B cell (primary cell): ENCODE measurements around the gene SPEN. TPM values are rescaled to one million over a fixed set of nuclear protein-coding genes. Genes with fewer than 3 reads are reported as not detected.

ENCODE experiments used
- ATAC-seq: fragments of 200-7000 bp; cut with Tn5 transposase; one replicate; pipeline ENCODE4 v1.10.0; 2021; ENCODE audit warnings: low read depth, mild to moderate bottlenecking, moderate number of reproducible peaks, moderate library complexity
- CTCF ChIA-PET: fragments of 350-600 bp; sonication (Branson Sonifier 250); formaldehyde crosslinking; loops from one replicate; lab custom pipeline; 2021; ENCODE audit warnings: antibody characterized with exemption, inconsistent platforms; lab: Charles Lee
- POLR2A ChIA-PET: fragments of 350-600 bp; sonication (Branson Sonifier 250); formaldehyde crosslinking; loops from one replicate; lab custom pipeline; 2021; ENCODE audit warnings: antibody characterized with exemption; lab: Charles Lee
- DNase-seq: peaks from one replicate; pipeline ENCODE4 v3.0.0; 2013
- H2AFZ ChIP-seq: 2 replicates; pipeline ENCODE4 v1.6.1; 2012; ENCODE audit warnings: mild to moderate bottlenecking, low read depth, low read length; ENCODE audit not compliant: insufficient read depth, poor library complexity, severe bottlenecking
- H3K27ac ChIP-seq, 2 donors: 1 replicate in 1 of 2; 2 replicates in 1 of 2; pipeline ENCODE4 v1.5.1; 2012 to 2013; ENCODE audit warnings: low read length in 2 of 2, mild to moderate bottlenecking in 2 of 2, moderate library complexity in 1 of 2
- H3K27me3 ChIP-seq, 4 experiments: fragments of 200-600 bp in 1 of 4; sonication (generic) in 1 of 4; replicated peaks in 1 of 4; 1 replicate in 2 of 4; 2 replicates in 2 of 4; pipeline versions ENCODE4 v1.6.1 to v1.7.0; 2013 to 2016; ENCODE audit warnings: low read length in 3 of 4, mild to moderate bottlenecking in 2 of 4, mixed read lengths in 1 of 4, moderate library complexity in 1 of 4; ENCODE audit not compliant: insufficient read depth in 4 of 4, control insufficient read depth in 3 of 4; ENCODE audit errors: control extremely low read depth in 1 of 4
- H3K36me3 ChIP-seq, 2 experiments: replicated peaks in 1 of 2; 1 replicate in 1 of 2; 2 replicates in 1 of 2; pipeline versions ENCODE4 v1.6.1 to v1.7.1; 2013; ENCODE audit warnings: low read length in 1 of 2; ENCODE audit not compliant: insufficient read depth in 2 of 2, control insufficient read depth in 1 of 2; ENCODE audit errors: control extremely low read depth in 1 of 2, extremely low read depth in 1 of 2
- H3K4me1 ChIP-seq, 2 donors: fragments of 200-600 bp in 1 of 2; sonication (generic) in 1 of 2; 1 replicate in 1 of 2; 2 replicates in 1 of 2; pipeline versions ENCODE4 v1.5.1 to v1.6.1; 2013 to 2017; ENCODE audit warnings: low read length in 2 of 2; ENCODE audit not compliant: control insufficient read depth in 2 of 2, insufficient read depth in 2 of 2
- H3K4me2 ChIP-seq: replicated peaks from 2 replicates; pipeline ENCODE3; 2012; ENCODE audit warnings: mild to moderate bottlenecking, low read depth, low read length; ENCODE audit not compliant: poor library complexity, severe bottlenecking
- H3K4me3 ChIP-seq, 5 experiments: fragments of 200-600 bp in 1 of 5; sonication (generic) in 1 of 5; 1 replicate in 3 of 5; 2 replicates in 2 of 5; pipeline versions ENCODE4 v1.5.1 to v1.7.0; 2011 to 2016; ENCODE audit warnings: low read length in 4 of 5, mild to moderate bottlenecking in 4 of 5, low read depth in 2 of 5, control low read depth in 1 of 5, moderate library complexity in 1 of 5; ENCODE audit not compliant: insufficient read depth in 1 of 5; ENCODE audit errors: control extremely low read depth in 1 of 5, extremely low read depth in 1 of 5
- H3K79me2 ChIP-seq: fragments of 200-600 bp; sonication (generic); one replicate; pipeline ENCODE4 v1.6.0; 2016; ENCODE audit warnings: low read length; ENCODE audit not compliant: control insufficient read depth, insufficient read depth
- H3K9ac ChIP-seq: fragments of 200-600 bp; sonication (generic); 2 replicates; pipeline ENCODE4 v1.6.1; 2017; ENCODE audit warnings: mild to moderate bottlenecking, low read length, moderate library complexity
- H3K9me3 ChIP-seq, 3 donors: one replicate each; pipeline versions ENCODE4 v1.6.1 to v1.7.1; 2013; ENCODE audit warnings: low read length in 2 of 3; ENCODE audit not compliant: control insufficient read depth in 2 of 3, insufficient read depth in 1 of 3; ENCODE audit errors: control extremely low read depth in 1 of 3
- H4K20me1 ChIP-seq: 2 replicates; pipeline ENCODE4 v1.6.0; 2012; ENCODE audit warnings: mild to moderate bottlenecking, low read length; ENCODE audit not compliant: insufficient read depth, control insufficient read depth, poor library complexity, severe bottlenecking
- H3K27ac Mint-ChIP-seq: one replicate; pipeline ENCODE4 v1.8.0; 2021; ENCODE audit warnings: mixed read lengths
- H3K27me3 Mint-ChIP-seq: one replicate; pipeline ENCODE4 v1.8.0; 2021; ENCODE audit warnings: mixed read lengths
- H3K4me1 Mint-ChIP-seq: one replicate; pipeline ENCODE4 v1.8.0; 2021; ENCODE audit warnings: mixed read lengths
- H3K4me3 Mint-ChIP-seq: one replicate; pipeline ENCODE4 v1.8.0; 2021; ENCODE audit warnings: mixed read lengths
- H3K9me3 Mint-ChIP-seq: one replicate; pipeline ENCODE4 v1.8.0; 2022; ENCODE audit warnings: mixed read lengths; ENCODE audit not compliant: insufficient read depth
- EZH2 ChIP-seq: IDR thresholded peaks from 2 replicates; pipeline ENCODE4 v1.6.1; 2012; ENCODE audit warnings: borderline replicate concordance, low read depth, mild to moderate bottlenecking, moderate library complexity, low read length; ENCODE audit not compliant: insufficient read depth, poor library complexity, severe bottlenecking
- WGBS: methylation state at CpG from one replicate; pipeline ENCODE4 v1.1.5; 2013; ENCODE audit warnings: missing lambda C conversion rate; ENCODE audit not compliant: insufficient coverage; 5-methylcytosine and 5-hydroxymethylcytosine counted together
- intact Hi-C: fragments of 100-400 bp; cut with micrococcal nuclease; formaldehyde crosslinking; loops from one replicate; pipeline ENCODE4 v1.10.0; 2022
- polyA plus RNA-seq: library from polyadenylated mRNA; depleted of rRNA; stranded (reverse); fragments of >200 nt; gene quantifications from 2 replicates; pipeline ENCODE4 v1.2.3, GENCODE V29; 2012
- total RNA-seq, 2 donors: library from RNA; stranded (reverse); fragments of 120-200 nt in 1 of 2; gene quantifications; 1 replicate in 1 of 2; 2 replicates in 1 of 2; pipeline versions ENCODE4 v1.2.3 to v1.2.4, GENCODE V29; 2013 to 2022
- TF ChIP-seq, protein P1 (sequence below): fragments of 200-600 bp; IDR thresholded peaks from one replicate; pipeline ENCODE4 v1.8.0; 2022; ENCODE audit warnings: antibody characterized with exemption, mild to moderate bottlenecking

The SPEN gene
- total and polyA plus RNA-seq, 2 donors (not counting 1 experiment from before 2014, with no cell fraction given): 29.1 to 126 TPM

DNA sequence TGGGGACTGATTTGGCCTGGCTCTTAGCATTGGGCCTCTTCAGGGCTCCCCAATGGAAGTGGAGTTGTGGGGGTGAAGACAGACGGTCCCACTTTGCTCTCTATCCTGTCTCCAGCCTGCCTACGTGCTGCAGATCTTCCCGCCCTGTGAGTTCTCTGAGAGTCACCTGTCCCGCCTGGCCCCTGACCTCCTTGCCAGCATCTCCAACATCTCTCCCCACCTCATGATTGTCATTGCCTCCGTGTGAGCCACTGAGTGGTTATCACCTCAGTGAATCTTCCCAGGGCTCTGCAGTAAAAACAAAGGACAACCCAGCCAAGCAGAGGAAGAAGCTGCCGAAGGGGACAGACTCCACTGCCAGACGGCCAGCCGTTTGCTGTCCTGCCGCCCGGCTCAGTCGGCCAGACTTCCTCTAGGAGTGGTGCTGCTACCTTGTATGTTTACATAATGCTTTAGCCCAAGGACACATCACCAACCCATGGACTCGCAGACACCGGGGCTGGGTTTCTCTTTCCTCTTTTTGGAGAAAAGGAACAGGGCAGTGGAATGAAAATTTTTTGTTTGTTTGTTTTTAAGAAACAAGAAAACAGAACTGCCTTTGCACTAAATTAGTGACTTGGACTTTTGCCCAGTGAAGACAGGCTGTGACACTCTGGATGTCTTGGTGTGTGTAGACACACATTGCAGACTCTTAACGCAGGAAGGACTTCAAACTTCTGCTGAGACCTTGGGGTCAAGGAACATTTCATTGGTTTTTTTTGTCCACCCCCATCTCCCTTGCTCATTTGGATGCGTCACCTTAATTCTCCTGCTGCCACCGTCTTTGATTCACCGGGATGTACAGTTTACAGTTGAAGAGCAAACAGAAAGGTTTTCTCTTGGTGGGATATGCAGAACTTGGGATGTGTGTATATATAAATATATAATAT is 91.9 kb downstream of the SPEN start:
- Histone ChIP-seq H3K4me1 (no peaks in the 10 kb centered on the region), H3K79me2 (peaks cover 14% of the 10 kb centered on the region), H3K4me3 (no peak overlapping the region), H3K27me3 (no peaks in the 10 kb centered on the region), H4K20me1 (peaks cover 21% of the 10 kb centered on the region), H2AFZ (no peak overlapping the region), H3K4me2 (no peak overlapping the region), H3K27ac (no peak overlapping the region), H3K9me3 (no peaks in the 10 kb centered on the region), H3K9ac (no peak overlapping the region), H3K36me3 (peaks cover 0 to 93% of the 10 kb centered on the region in 2 experiments)
- ChIA-PET POLR2A (no interaction called here), CTCF (interaction anchor here (0.6 to 1.1 kb wide), 2 partner anchors 105 to 636 kb away, joined by 3 read pairs; no protein-coding TSS in a partner anchor)
- H3K27me3 Mint-ChIP-seq: no peaks in the 10 kb centered on the region
- WGBS: 89% methylated on average over 12 of the region's 17 CpGs
- DNase-seq: peak; percentile 13
- TF ChIP-seq, protein P1, sequence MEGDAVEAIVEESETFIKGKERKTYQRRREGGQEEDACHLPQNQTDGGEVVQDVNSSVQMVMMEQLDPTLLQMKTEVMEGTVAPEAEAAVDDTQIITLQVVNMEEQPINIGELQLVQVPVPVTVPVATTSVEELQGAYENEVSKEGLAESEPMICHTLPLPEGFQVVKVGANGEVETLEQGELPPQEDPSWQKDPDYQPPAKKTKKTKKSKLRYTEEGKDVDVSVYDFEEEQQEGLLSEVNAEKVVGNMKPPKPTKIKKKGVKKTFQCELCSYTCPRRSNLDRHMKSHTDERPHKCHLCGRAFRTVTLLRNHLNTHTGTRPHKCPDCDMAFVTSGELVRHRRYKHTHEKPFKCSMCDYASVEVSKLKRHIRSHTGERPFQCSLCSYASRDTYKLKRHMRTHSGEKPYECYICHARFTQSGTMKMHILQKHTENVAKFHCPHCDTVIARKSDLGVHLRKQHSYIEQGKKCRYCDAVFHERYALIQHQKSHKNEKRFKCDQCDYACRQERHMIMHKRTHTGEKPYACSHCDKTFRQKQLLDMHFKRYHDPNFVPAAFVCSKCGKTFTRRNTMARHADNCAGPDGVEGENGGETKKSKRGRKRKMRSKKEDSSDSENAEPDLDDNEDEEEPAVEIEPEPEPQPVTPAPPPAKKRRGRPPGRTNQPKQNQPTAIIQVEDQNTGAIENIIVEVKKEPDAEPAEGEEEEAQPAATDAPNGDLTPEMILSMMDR: no peak
- no peak for TF ChIP-seq EZH2
- intact Hi-C loops: no loop called here
- no peak for ATAC-seq
- no peaks in the 10 kb centered on the region for H3K9me3 Mint-ChIP-seq
- no peak overlapping the region for H3K4me3 Mint-ChIP-seq
- H3K4me1 Mint-ChIP-seq: peaks cover 5% of the 10 kb centered on the region
- H3K27ac Mint-ChIP-seq: peak overlapping the region; percentile 78
